ENCODE results near the gene SUN3. TPM values are rescaled to one million over a fixed set of nuclear protein-coding genes. Genes with fewer than 3 reads are reported as not detected.

The SUN3 gene
- total RNA-seq, 1 experiment from 2014 or later = 0.49 TPM

DNA sequence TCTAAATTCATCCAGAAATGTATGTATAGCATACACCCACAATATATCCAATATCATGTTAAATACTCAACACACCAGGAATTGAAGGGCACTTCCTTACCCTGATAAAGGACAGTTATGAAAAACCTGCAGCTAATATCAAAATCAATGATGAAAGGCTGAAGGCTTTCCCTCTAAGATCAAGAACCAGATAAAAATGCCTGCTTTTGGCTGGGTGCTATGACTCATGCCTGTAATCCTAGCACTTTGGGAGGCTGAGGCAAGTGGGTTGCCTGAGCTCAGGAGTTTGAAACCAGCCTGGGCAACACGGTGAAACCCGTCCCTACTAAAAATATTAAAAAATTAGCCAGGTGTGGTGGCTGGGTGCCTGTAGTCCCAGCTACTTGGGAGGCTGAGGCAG lies 38.6 kb upstream of the SUN3 start:
- ATAC-seq = no peak
- H3K36me3 ChIP-seq (ENCODE audit: control insufficient read depth, insufficient read depth, low read length) = no peaks in the 10 kb centered on the region
- BruUV-seq (replicated peaks) = no TSS peak
- CTCF ChIA-PET = interaction anchor here (1.0 kb wide), 1 partner anchor 43 kb away, joined by 7 read pairs; no protein-coding TSS in a partner anchor
- intact Hi-C loops (cut with micrococcal nuclease; ENCODE audit: unreplicated experiment) (no loop called here), in situ Hi-C loops (cut with HindIII; ENCODE audit: low pct_unique_long_range_greater_than_20kb, low sequenced_read_pairs) (no loop called here)
- no peaks in the 10 kb centered on the region for H3K4me1 ChIP-seq (ENCODE audit: control insufficient read depth, insufficient read depth, low read length)
- H3K4me3 ChIP-seq (ENCODE audit: low read depth in 2 of 2, low read length in 2 of 2) = no peak overlapping the region
- no peak for TF ChIP-seq POLR2AphosphoS5 (IDR thresholded peaks at IDR 0.05; ENCODE audit: low read depth, low read length)
- no peak for TF ChIP-seq SIN3A (IDR thresholded peaks at IDR 0.05; ENCODE audit: borderline replicate concordance, insufficient read depth, low read depth, low read length)
- TF ChIP-seq REST (IDR thresholded peaks at IDR 0.05; ENCODE audit: insufficient read depth in 1 of 2, low read depth in 2 of 2, low read length in 1 of 2) = no peak
- TF ChIP-seq CTCF (IDR thresholded peaks at IDR 0.05) = no peak
- no peak for TF ChIP-seq TCF7L2 (IDR thresholded peaks at IDR 0.05; ENCODE audit: low read depth, low read length)
- no peak overlapping the region for H3K27ac ChIP-seq (ENCODE audit: low read length)
- no peaks in the 10 kb centered on the region for H3K27me3 ChIP-seq (ENCODE audit: control insufficient read depth, insufficient read depth, low read length)
- peaks cover 8% of the 10 kb centered on the region; the same call in 1 of the 2 replicates for H3K9me3 ChIP-seq (ENCODE audit: control insufficient read depth, insufficient read depth, low read depth, low read length)
- DNase-seq (ENCODE audit: low read depth, low spot score) = no peak
- POLR2A ChIA-PET = no interaction called here

- TF ChIP-seq TCF7L2 (IDR thresholded peaks at IDR 0.05; ENCODE audit: low read depth, low read length) (no peak), SIN3A (IDR thresholded peaks at IDR 0.05; ENCODE audit: borderline replicate concordance, insufficient read depth, low read depth, low read length) (no peak), POLR2AphosphoS5 (IDR thresholded peaks at IDR 0.05; ENCODE audit: low read depth, low read length) (no peak), REST (IDR thresholded peaks at IDR 0.05; ENCODE audit: insufficient read depth in 1 of 2, low read depth in 2 of 2, low read length in 1 of 2) (no peak), CTCF (IDR thresholded peaks at IDR 0.05) (no peak)
- Histone ChIP-seq H3K9me3 (ENCODE audit: control insufficient read depth, insufficient read depth, low read depth, low read length) (peaks cover 8% of the 10 kb centered on the region; the same call in 1 of the 2 replicates), H3K36me3 (ENCODE audit: control insufficient read depth, insufficient read depth, low read length) (no peaks in the 10 kb centered on the region), H3K27ac (ENCODE audit: low read length) (no peak overlapping the region), H3K4me1 (ENCODE audit: control insufficient read depth, insufficient read depth, low read length) (no peaks in the 10 kb centered on the region), H3K4me3 (ENCODE audit: low read depth in 2 of 2, low read length in 2 of 2) (no peak overlapping the region), H3K27me3 (ENCODE audit: control insufficient read depth, insufficient read depth, low read length) (no peaks in the 10 kb centered on the region)
- CTCF ChIA-PET = no interaction called here
- POLR2A ChIA-PET = no interaction called here
- intact Hi-C loops (cut with micrococcal nuclease; ENCODE audit: unreplicated experiment) = no loop called here
- in situ Hi-C loops (cut with HindIII; ENCODE audit: low pct_unique_long_range_greater_than_20kb, low sequenced_read_pairs) = no loop called here
- DNase-seq (ENCODE audit: low read depth, low spot score) = no peak
- BruUV-seq (replicated peaks) = no TSS peak
- ATAC-seq = no peak
Observed at GRCh38 chr7:48063985-48064384, 35.1 kb upstream of the SUN3 start.
